Measurements from ENCODE around the gene ARF4. TPM values are rescaled to one million over a fixed set of nuclear protein-coding genes. Genes with fewer than 3 reads are reported as not detected.
A peak's percentile ranks its signal among the peaks of the same experiment; 100 is the strongest.

ARF4 gene
- total RNA-seq, 4 donors from 2014 or later: 83.4 to 111 (median 99.6) TPM

DNA sequence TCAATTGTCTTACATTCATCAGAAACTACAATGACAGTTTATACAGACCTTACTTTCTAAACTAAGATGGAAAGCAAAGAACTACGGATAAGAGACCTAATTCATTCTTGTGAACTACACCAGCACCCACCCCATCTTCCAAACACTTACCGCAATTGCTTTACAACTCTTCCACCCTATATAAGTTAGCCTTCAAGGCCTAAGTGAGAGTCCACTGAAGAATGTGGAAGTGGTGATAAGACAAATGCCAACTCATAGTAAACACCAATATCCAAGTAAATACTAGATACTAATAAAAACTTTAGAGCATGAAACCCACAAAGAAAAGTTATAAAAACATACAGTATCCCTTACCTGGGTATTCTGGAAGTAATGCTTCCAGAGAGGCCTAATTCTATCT, 13.6 kb downstream of the ARF4 start:
- no peak for ATAC-seq
- no peak for TF ChIP-seq POLR2A (IDR thresholded peaks at IDR 0.05)
- no peak for TF ChIP-seq EP300 (IDR thresholded peaks at IDR 0.05)
- no peak for TF ChIP-seq POLR2AphosphoS5 (IDR thresholded peaks at IDR 0.05)
- TF ChIP-seq, protein P1, sequence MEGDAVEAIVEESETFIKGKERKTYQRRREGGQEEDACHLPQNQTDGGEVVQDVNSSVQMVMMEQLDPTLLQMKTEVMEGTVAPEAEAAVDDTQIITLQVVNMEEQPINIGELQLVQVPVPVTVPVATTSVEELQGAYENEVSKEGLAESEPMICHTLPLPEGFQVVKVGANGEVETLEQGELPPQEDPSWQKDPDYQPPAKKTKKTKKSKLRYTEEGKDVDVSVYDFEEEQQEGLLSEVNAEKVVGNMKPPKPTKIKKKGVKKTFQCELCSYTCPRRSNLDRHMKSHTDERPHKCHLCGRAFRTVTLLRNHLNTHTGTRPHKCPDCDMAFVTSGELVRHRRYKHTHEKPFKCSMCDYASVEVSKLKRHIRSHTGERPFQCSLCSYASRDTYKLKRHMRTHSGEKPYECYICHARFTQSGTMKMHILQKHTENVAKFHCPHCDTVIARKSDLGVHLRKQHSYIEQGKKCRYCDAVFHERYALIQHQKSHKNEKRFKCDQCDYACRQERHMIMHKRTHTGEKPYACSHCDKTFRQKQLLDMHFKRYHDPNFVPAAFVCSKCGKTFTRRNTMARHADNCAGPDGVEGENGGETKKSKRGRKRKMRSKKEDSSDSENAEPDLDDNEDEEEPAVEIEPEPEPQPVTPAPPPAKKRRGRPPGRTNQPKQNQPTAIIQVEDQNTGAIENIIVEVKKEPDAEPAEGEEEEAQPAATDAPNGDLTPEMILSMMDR (IDR thresholded peaks at IDR 0.05): no peak
- WGBS, 2 donors (ENCODE audit: low coverage in 1 of 2): 80 to 94% methylated on average over 2 of the region's 2 CpGs

DNA sequence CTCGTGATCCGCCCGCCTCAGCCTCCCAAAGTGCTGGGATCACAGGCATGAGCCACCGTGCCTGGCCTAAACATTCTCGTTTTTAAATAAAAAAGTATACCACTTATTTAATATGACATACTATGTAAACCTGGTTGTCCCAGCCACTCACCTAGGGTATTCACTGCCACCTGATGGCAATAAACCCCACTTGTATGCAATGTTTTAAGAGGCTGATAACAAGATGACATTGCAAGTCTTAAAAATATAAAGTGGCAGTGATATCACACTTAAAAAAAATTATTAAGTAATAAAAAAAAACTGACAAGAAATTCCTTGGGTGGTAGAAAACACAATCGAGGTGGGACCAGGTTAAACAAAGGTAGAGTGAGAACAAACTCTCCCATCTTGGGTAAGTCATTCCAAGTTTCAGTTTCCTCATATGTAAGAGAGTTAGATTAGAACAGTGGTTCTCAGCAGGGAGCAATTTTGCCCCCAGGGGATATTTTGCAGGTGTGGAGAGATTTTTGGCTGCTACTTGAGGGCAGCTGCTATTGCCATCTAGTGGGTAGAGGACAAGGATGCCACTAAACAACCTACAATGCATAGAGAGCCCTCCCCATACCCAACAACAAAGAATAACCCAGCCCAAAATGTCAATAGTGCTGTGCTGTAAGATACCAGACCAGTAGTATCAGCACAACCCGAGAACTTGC, 14.5 kb downstream of the ARF4 start:
- peaks cover 0 to 59% (median 3%) of the 10 kb centered on the region in 3 donors for H3K4me1 ChIP-seq
- TF ChIP-seq, protein P1 (IDR thresholded peaks at IDR 0.05): no peak
- peaks cover 0 to 61% of the 10 kb centered on the region in 2 donors for H3K36me3 ChIP-seq
- ATAC-seq: no peak
- WGBS, 2 donors (ENCODE audit: low coverage in 1 of 2): 79 to 89% methylated on average over 6 to 7 of the region's 7 CpGs
- no peak overlapping the region for H3K4me3 ChIP-seq
- H3K9me3 ChIP-seq: no peaks in the 10 kb centered on the region
- H3K27ac ChIP-seq: no peak overlapping the region
- H3K27me3 ChIP-seq: no peaks in the 10 kb centered on the region

More for the DNA sequence above, 13.6 kb downstream of the ARF4 start:
- Histone ChIP-seq H3K36me3 (peaks cover 0 to 52% of the 10 kb centered on the region in 2 donors), H3K27me3 (no peaks in the 10 kb centered on the region), H3K27ac (no peak overlapping the region), H3K9me3 (no peaks in the 10 kb centered on the region), H3K4me3 (no peak overlapping the region), H3K4me1 (peaks cover 0 to 63% (median 3%) of the 10 kb centered on the region in 3 donors)

- no peaks in the 10 kb centered on the region for H3K9me3 ChIP-seq
- TF ChIP-seq POLR2AphosphoS5 (IDR thresholded peaks at IDR 0.05) (no peak), EP300 (IDR thresholded peaks at IDR 0.05) (no peak), POLR2A (IDR thresholded peaks at IDR 0.05) (no peak)
- TF ChIP-seq, protein P1 (IDR thresholded peaks at IDR 0.05): no peak
- H3K36me3 ChIP-seq: peaks cover 0 to 90% of the 10 kb centered on the region in 2 donors
- H3K4me3 ChIP-seq: no peak overlapping the region
- H3K27ac ChIP-seq: peak overlapping the region in 2 of 4 donors; percentile 17 to 25
- H3K27me3 ChIP-seq: no peaks in the 10 kb centered on the region
- peaks cover 0 to 37% (median 10%) of the 10 kb centered on the region in 3 donors for H3K4me1 ChIP-seq
- 90 to 92% methylated on average over 7 to 9 of the region's 9 CpGs for WGBS, 2 donors (ENCODE audit: low coverage in 1 of 2)
- no peak for ATAC-seq
Observed at GRCh38 chr3:57577801-57578200, 19.3 kb downstream of the ARF4 start.

DNA sequence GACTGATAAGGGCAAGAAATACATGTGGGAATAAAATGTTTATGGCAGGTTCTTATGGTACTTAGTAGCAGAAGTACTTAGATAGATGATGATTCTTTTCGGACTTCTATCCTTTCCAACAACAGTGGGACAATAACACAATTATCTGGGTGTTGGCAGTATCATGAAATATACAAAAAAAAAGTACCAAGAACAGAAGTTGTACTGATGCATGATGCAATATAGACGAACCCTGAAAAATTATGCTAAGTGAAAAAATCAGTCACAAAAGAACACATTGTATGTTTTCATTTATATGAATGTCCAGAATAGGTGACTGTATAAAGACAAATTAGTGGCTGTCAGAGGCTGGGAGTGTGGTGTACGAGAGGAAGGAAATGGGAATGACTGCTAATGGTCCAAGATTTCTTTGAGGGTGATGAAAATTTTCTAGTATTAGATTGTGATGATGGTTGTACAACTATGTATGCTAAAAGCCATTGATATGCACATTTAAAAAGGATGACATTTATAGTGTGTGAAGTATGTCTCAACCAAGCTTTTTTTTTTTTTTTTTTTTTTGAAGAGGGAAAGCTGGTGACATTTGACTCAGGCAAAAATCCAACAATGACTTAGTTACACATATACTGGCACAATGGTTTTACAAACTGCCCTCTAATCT, 21.0 kb downstream of the ARF4 start:
- Histone ChIP-seq H3K9me3 (no peaks in the 10 kb centered on the region), H3K4me3 (no peak overlapping the region), H3K27ac (peak overlapping the region in 2 of 4 donors; percentile 25 to 50), H3K36me3 (peaks cover 0 to 90% of the 10 kb centered on the region in 2 donors), H3K4me1 (peaks cover 0 to 29% (median 10%) of the 10 kb centered on the region in 3 donors), H3K27me3 (no peaks in the 10 kb centered on the region)
- no peak for ATAC-seq
- TF ChIP-seq, protein P1 (IDR thresholded peaks at IDR 0.05): no peak
- TF ChIP-seq POLR2A (IDR thresholded peaks at IDR 0.05): no peak
- TF ChIP-seq POLR2AphosphoS5 (IDR thresholded peaks at IDR 0.05): no peak
- no peak for TF ChIP-seq EP300 (IDR thresholded peaks at IDR 0.05)
- WGBS, 2 donors (ENCODE audit: low coverage in 1 of 2): 47 to 49% methylated on average over 3 of the region's 3 CpGs

DNA sequence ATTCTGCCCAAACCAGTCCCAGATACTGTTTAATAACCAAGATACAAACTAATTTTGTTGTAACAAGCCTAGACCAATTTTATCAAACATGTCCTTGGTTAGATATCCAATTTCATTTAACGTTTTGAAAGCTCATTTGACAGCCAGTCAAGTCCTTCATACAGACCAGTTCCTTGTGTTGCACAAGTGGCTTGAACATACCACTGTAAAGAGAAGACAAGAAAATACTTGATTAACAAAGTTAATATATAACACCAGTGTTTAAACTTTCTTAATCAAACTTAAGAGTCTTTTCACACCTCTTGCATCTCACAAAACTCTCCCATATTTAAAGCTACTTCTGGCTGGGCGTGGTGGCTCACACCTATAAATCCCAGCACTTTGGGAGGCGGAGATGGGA, 25.0 kb downstream of the ARF4 start:
- 69 to 78% methylated on average over 3 of the region's 3 CpGs for WGBS, 2 donors (ENCODE audit: low coverage in 1 of 2)
- H3K4me1 ChIP-seq: peaks cover 0 to 16% (median 9%) of the 10 kb centered on the region in 3 donors
- ATAC-seq: no peak
- no peaks in the 10 kb centered on the region for H3K9me3 ChIP-seq
- H3K27me3 ChIP-seq: no peaks in the 10 kb centered on the region
- H3K4me3 ChIP-seq: no peak overlapping the region
- no peak overlapping the region for H3K27ac ChIP-seq
- peaks cover 0 to 92% of the 10 kb centered on the region in 2 donors for H3K36me3 ChIP-seq
- no peak for TF ChIP-seq POLR2AphosphoS5 (IDR thresholded peaks at IDR 0.05)
- TF ChIP-seq EP300 (IDR thresholded peaks at IDR 0.05): no peak
- TF ChIP-seq, protein P1 (IDR thresholded peaks at IDR 0.05): no peak
- no peak for TF ChIP-seq POLR2A (IDR thresholded peaks at IDR 0.05)

Data from gastroesophageal sphincter (tissue), 4 donors.